Thymus (tissue), 2 donors: ENCODE data around the gene GABRB3. TPM values are rescaled to one million over a fixed set of nuclear protein-coding genes. Genes with fewer than 3 reads are reported as not detected.

Experiments
- polyA plus RNA-seq: library from polyadenylated mRNA; stranded (reverse); fragments of 200-250 nt; gene quantifications from one replicate; pipeline ENCODE4 v1.2.3, GENCODE V29; 2013
- total RNA-seq: library from RNA; stranded (reverse); fragments of 120-200 nt; gene quantifications from one replicate; pipeline ENCODE4 v1.2.4, GENCODE V29; 2013
- donor health status: healthy.

Gene GABRB3
- total and polyA plus RNA-seq, 2 donors: 1.9 to 2.8 TPM

Other genes with a start within 250 kb of the GABRB3 start
- 26.1 TPM for gene GABRA5, start 94.0 kb upstream of the GABRB3 start, total RNA-seq
- 18.9 TPM for gene GABRA5, start 94.0 kb upstream of the GABRB3 start, polyA plus RNA-seq
- gene GABRG3, start 198.1 kb upstream of the GABRB3 start, total RNA-seq: 2.0 TPM
- gene GABRG3, start 198.1 kb upstream of the GABRB3 start, polyA plus RNA-seq: 0.71 TPM